HG03558 (cell line): Measurements from ENCODE around the gene RBM17.
"Not testable (repeated sequence)": the region's sequence is repeated elsewhere in the genome, so short reads cannot be mapped to it uniquely, and the experiment has no call there.

Source experiments
- ATAC-seq: cut with Tn5 transposase; IDR thresholded peaks from one replicate; pipeline ENCODE4 v1.9.1; 2021; ENCODE audit warnings: moderate number of reproducible peaks; ENCODE audit not compliant: unreplicated experiment; ENCODE audit errors: extremely low read depth

RBM17 gene

GRCh38 chr10:6146013-6146785 is 57.4 kb downstream of the RBM17 start:
- ATAC-seq: no peak

DNA sequence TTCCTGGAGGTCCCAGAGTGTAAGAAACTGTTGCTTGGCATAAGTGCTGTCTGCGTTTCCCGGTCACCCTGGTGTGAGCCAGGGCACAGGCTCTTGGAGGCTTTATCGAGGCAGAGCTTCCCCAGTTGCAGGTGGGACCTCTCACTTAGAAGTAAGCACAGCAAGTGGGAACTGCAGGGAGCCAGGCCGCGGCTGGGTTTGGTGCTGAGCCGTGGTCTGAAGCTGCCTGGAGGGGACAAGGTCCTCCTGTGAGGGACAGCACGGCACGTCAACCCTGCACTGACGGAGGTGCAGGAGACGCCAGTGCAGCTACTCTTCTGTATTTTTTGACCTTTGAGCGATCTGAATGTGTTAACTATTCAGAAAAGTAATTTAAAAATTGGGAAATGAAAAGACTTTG is 58.1 kb downstream of the RBM17 start:
- ATAC-seq: no peak

GRCh38 chr10:6148251-6148701 is 59.4 kb downstream of the RBM17 start:
- no peak for ATAC-seq

GRCh38 chr10:6148908-6149307 is 60.1 kb downstream of the RBM17 start:
- no peak for ATAC-seq

GRCh38 chr10:6151087-6151977 is 62.5 kb downstream of the RBM17 start:
- peak; percentile 53 for ATAC-seq

DNA sequence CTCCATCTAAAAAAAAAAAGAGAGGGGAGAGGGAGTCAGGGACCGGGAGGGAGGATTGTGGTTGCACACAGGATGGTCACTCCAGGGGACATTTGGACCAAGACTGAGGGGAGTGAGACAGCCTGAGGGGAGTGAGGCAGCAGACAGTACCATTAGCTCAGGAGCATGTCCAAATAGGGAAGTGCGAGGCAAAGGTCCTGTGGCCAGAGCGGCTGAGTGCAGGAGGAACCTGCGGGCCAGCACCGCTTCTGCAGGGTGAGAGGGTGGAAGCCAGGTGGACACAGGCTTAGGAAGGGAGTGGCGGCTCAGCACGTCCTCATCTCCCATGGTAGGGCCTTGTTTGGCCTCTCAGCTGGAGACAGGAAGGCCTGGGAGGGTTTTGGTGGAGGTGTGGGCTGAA is 65.0 kb downstream of the RBM17 start:
- no peak for ATAC-seq

DNA sequence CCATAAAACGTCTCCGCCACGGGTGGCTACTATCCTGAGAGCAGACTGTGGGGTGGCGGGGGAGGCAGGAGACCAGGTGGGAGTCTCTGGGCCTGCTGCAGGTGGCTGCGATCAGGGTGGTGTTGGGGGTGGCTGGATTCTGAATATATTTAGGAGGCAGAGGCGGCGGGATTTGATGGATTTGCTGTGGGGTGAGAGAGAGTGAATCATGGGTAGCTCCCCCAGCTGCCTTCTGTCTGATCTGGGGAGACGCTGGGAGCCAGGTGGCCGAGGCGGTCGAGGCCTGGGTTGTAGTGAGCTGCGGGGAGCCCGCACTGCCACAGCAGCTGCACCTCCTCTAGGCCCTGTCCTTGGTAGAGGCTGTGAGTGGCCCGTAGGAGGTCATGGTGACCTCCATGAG is 65.7 kb downstream of the RBM17 start:
- ATAC-seq: no peak

DNA sequence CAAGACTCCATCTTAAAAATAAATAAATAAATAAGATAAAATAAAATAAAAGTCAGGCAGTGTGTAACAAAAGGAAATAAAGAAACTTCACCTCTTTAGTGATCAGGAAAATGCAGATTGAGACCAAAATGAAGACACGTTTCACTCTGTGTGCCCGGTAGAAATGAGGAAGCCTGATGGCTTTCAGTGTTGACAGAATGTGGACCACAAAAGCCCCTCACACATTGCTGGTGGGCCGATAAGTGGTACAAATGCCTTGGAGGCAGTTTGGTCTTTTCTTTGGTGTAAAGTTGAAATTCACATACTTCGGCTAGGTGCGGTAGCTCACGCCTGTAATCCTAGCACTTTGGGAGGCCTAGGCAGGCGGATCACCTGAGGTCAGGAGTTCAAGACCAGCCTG is 69.4 kb downstream of the RBM17 start:
- no peak for ATAC-seq

DNA sequence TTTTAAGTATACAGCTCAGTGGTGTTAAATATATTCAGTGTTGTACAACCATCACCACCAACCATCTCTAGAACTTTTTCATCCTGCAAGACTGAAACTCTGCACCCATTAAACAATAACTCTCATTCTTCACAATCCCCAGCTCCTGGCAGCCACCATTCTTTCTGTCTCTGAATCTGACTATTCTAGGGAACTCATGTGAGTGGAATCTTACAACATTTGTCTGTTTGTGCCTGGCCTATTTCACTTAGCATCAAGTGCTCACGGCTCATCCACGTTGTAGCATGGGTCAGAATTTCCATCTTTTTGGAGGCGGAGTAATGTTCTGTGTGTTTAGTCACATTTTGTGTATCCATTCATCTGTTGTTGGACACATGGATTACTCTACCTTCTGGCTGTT is 73.1 kb downstream of the RBM17 start:
- ATAC-seq: no peak

DNA sequence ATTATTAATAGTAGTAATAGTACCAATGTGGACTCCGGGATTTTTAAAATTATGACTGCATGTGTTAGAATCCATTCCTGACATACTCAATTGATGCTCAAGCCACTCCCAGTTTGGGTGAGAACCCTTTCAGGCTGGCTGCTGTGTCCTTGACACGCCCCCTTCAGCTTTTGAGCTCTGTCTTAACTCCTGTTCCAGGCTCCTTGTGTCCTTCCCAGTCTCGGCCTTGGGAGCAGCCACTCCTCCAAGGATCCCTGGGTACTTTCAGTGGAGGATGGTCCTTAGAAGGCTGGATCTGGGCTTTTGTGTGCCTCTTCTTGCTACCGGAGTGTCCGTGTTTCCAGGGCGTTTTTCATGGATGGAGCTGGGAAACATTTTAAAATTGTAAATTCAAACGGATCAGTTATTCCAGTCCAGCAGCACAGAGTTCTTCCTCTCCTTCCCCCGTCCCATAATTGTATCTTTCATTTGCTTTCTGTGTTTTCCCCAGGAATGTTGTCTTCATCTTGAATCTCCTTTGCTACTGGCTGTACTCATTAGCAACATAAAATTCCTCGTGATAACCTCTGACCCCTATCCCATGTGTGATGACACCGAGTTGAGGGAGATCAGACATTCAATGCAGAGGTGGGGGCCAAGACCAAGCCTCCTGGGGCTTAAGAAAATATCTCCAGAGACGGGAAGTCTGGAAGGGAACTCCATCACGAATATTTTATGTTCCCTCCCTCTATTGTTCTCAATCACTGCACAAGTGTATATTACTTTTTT is 73.9 kb downstream of the RBM17 start:
- no peak for ATAC-seq

- ATAC-seq: peak; percentile 83
Measured at GRCh38 chr10:6163364-6164270, 74.8 kb downstream of the RBM17 start.

- no peak for ATAC-seq
Measured at GRCh38 chr10:6164271-6165095, 75.6 kb downstream of the RBM17 start.

GRCh38 chr10:6165221-6165725 is 76.4 kb downstream of the RBM17 start:
- no peak for ATAC-seq

GRCh38 chr10:6165933-6166332 is 77.1 kb downstream of the RBM17 start:
- not testable (repeated sequence) for ATAC-seq
